Stimulated activated CD4-positive, alpha-beta T cell treated with anti-CD3 and anti-CD28 coated beads, Interleukin-1b, Interleukin-23, amount 100 ng/mL, for 1 hour (primary cell): ENCODE measurements around the gene POU1F1.
"Not testable (repeated sequence)": the region's sequence is repeated elsewhere in the genome, so short reads cannot be mapped to it uniquely, and the experiment has no call there.

ENCODE experiments used
- DNase-seq, 2 donors: peaks; one replicate each; pipeline ENCODE4 v3.0.0-alpha.2; 2020; ENCODE audit warnings: low read depth in 2 of 2

The POU1F1 gene

GRCh38 chr3:87276484-87276883, at the start of gene POU1F1:
Gene POU1F1 (minus strand): TSS chr3:87276584. CDS start chr3:87276462, 122 bp downstream.
- no peak for DNase-seq

GRCh38 chr3:87324609-87325008, 48.2 kb upstream of the POU1F1 start:
- DNase-seq: no peak

GRCh38 chr3:87320756-87321626, 44.6 kb upstream of the POU1F1 start:
- no peak for DNase-seq

- no peak for DNase-seq
Observed at GRCh38 chr3:87318617-87319021, 42.2 kb upstream of the POU1F1 start.

- no peak for DNase-seq
Observed at GRCh38 chr3:87317779-87318178, 41.4 kb upstream of the POU1F1 start.

GRCh38 chr3:87313641-87314040, 37.3 kb upstream of the POU1F1 start:
- no peak for DNase-seq

- DNase-seq: no peak
Observed at GRCh38 chr3:87311309-87311708, 34.9 kb upstream of the POU1F1 start.

- no peak for DNase-seq
Observed at GRCh38 chr3:87309601-87310000, 33.2 kb upstream of the POU1F1 start.

- no peak for DNase-seq
Observed at GRCh38 chr3:87307805-87308204, 31.4 kb upstream of the POU1F1 start.

- no peak for DNase-seq
Observed at GRCh38 chr3:87305517-87305916, 29.1 kb upstream of the POU1F1 start.

- not testable (repeated sequence) for DNase-seq
Observed at GRCh38 chr3:87305031-87305430, 28.6 kb upstream of the POU1F1 start.

- DNase-seq: no peak
Observed at GRCh38 chr3:87298111-87298718, 21.8 kb upstream of the POU1F1 start.

- DNase-seq: no peak
Observed at GRCh38 chr3:87288446-87288845, 12.1 kb upstream of the POU1F1 start.

- no peak for DNase-seq
Observed at GRCh38 chr3:87287011-87287410, 10.6 kb upstream of the POU1F1 start.

GRCh38 chr3:87272718-87273341, 3.6 kb downstream of the POU1F1 start:
- no peak for DNase-seq

GRCh38 chr3:87270908-87271700, 5.3 kb downstream of the POU1F1 start:
- no peak for DNase-seq

- no peak for DNase-seq
Observed at GRCh38 chr3:87269723-87270122, 6.7 kb downstream of the POU1F1 start.

GRCh38 chr3:87268646-87269211, 7.7 kb downstream of the POU1F1 start:
- no peak for DNase-seq

- DNase-seq: no peak
Observed at GRCh38 chr3:87267953-87268645, 8.3 kb downstream of the POU1F1 start.

- DNase-seq: no peak
Observed at GRCh38 chr3:87261925-87262324, 14.5 kb downstream of the POU1F1 start.

GRCh38 chr3:87260270-87260669, 16.1 kb downstream of the POU1F1 start:
- peak in 1 of 2 donors; percentile 5 for DNase-seq
